HCT116 (cell line): Measurements from ENCODE around the gene MON2.

Source experiments
- CEBPB ChIP-seq: IDR thresholded peaks from 2 replicates; pipeline ENCODE4 v1.6.1; 2012; ENCODE audit warnings: low read depth
- ELF1 ChIP-seq: IDR thresholded peaks from 2 replicates; pipeline ENCODE4 v1.6.1; 2012; ENCODE audit warnings: low read depth, borderline replicate concordance
- EZH2 ChIP-seq: fragments of 200-600 bp; sonication (generic); IDR thresholded peaks from 2 replicates; pipeline ENCODE4 v1.6.1; 2017; ENCODE audit warnings: antibody characterized with exemption, mixed run types
- EZH2phosphoT487 ChIP-seq: fragments of 200-600 bp; IDR thresholded peaks from 2 replicates; pipeline ENCODE4 v1.6.1; 2018; ENCODE audit warnings: antibody characterized with exemption, borderline replicate concordance
- FOSL1 ChIP-seq: IDR thresholded peaks from 2 replicates; pipeline ENCODE4 v1.6.1; 2012; ENCODE audit warnings: low read depth
- POLR2A ChIP-seq: IDR thresholded peaks from 2 replicates; pipeline ENCODE4 v1.7.0; 2011; ENCODE audit warnings: borderline replicate concordance; ENCODE audit not compliant: insufficient read depth, insufficient read length; ENCODE audit errors: extremely low read depth
- POLR2AphosphoS5 ChIP-seq: IDR thresholded peaks from 2 replicates; pipeline ENCODE4 v1.6.1; 2011; ENCODE audit warnings: mild to moderate bottlenecking, low read depth, low read length, moderate library complexity
- SP1 ChIP-seq: IDR thresholded peaks from 2 replicates; pipeline ENCODE4 v1.6.1; 2012; ENCODE audit warnings: low read depth
- SRF ChIP-seq: IDR thresholded peaks from 2 replicates; pipeline ENCODE4 v1.6.1; 2012; ENCODE audit warnings: low read depth
- YY1 ChIP-seq: IDR thresholded peaks from 2 replicates; pipeline ENCODE4 v1.6.1; 2011; ENCODE audit warnings: low read length, low read depth, moderate library complexity, mild to moderate bottlenecking; ENCODE audit not compliant: insufficient replicate concordance; ENCODE audit errors: extremely low read depth
- TF ChIP-seq, protein P1 (sequence below), 3 experiments: fragments of 200-600 bp in 1 of 3; sonication (generic) in 1 of 3; IDR thresholded peaks in 2 of 3; conservative IDR thresholded peaks in 1 of 3; 2 replicates each; pipeline ENCODE4 v1.5.1; 2012 to 2017; ENCODE audit warnings: low read depth in 2 of 3, low read length in 2 of 3, antibody characterized with exemption in 1 of 3, borderline replicate concordance in 1 of 3, control low read depth in 1 of 3, mild to moderate bottlenecking in 1 of 3, mixed read lengths in 1 of 3, mixed run types in 1 of 3, moderate library complexity in 1 of 3; ENCODE audit not compliant: insufficient read depth in 1 of 3
- TF ChIP-seq, protein P2 (sequence below): IDR thresholded peaks from 2 replicates; pipeline ENCODE4 v1.6.1; 2012; ENCODE audit warnings: low read depth
- TF ChIP-seq, protein P3 (sequence below): IDR thresholded peaks from 2 replicates; pipeline ENCODE4 v1.6.1; 2012
- TF ChIP-seq, protein P4 (sequence below): IDR thresholded peaks from 2 replicates; pipeline ENCODE4 v1.6.1; 2012

DNA sequence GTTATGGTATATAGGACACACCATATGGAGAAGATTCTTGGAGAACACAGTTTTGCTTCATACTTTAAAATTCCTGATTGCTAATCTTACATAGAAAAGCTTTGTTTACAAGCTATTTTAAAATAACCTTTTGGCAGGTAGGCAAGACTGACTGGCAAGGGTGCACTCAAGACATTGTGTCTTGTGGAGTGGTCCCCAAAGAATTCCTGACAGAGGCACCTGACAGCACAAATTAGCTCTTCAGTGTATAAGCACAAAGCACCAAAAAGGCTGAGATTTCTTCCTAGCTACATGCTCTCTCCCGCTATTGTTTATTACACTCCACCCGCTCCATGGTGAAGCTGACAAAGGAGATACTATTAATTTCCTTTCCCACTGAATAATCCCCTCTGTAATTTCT lies 139.4 kb downstream of the MON2 start:
- TF ChIP-seq POLR2AphosphoS5: no peak
- TF ChIP-seq, protein P1, sequence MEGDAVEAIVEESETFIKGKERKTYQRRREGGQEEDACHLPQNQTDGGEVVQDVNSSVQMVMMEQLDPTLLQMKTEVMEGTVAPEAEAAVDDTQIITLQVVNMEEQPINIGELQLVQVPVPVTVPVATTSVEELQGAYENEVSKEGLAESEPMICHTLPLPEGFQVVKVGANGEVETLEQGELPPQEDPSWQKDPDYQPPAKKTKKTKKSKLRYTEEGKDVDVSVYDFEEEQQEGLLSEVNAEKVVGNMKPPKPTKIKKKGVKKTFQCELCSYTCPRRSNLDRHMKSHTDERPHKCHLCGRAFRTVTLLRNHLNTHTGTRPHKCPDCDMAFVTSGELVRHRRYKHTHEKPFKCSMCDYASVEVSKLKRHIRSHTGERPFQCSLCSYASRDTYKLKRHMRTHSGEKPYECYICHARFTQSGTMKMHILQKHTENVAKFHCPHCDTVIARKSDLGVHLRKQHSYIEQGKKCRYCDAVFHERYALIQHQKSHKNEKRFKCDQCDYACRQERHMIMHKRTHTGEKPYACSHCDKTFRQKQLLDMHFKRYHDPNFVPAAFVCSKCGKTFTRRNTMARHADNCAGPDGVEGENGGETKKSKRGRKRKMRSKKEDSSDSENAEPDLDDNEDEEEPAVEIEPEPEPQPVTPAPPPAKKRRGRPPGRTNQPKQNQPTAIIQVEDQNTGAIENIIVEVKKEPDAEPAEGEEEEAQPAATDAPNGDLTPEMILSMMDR (IDR thresholded peaks at IDR 0.05 in 2 of 3, conservative IDR thresholded peaks at IDR 0.05 in 1 of 3; ENCODE audit: borderline replicate concordance in 1 of 3, insufficient read depth in 1 of 3, low read depth in 2 of 3, low read length in 2 of 3): no peak
- no peak for TF ChIP-seq EZH2phosphoT487
- TF ChIP-seq POLR2A: no peak
- TF ChIP-seq SP1: no peak
- TF ChIP-seq EZH2: no peak
- no peak for TF ChIP-seq YY1
- no peak for TF ChIP-seq FOSL1
- TF ChIP-seq SRF: no peak
- no peak for TF ChIP-seq CEBPB
- TF ChIP-seq ELF1: no peak
- TF ChIP-seq, protein P2, sequence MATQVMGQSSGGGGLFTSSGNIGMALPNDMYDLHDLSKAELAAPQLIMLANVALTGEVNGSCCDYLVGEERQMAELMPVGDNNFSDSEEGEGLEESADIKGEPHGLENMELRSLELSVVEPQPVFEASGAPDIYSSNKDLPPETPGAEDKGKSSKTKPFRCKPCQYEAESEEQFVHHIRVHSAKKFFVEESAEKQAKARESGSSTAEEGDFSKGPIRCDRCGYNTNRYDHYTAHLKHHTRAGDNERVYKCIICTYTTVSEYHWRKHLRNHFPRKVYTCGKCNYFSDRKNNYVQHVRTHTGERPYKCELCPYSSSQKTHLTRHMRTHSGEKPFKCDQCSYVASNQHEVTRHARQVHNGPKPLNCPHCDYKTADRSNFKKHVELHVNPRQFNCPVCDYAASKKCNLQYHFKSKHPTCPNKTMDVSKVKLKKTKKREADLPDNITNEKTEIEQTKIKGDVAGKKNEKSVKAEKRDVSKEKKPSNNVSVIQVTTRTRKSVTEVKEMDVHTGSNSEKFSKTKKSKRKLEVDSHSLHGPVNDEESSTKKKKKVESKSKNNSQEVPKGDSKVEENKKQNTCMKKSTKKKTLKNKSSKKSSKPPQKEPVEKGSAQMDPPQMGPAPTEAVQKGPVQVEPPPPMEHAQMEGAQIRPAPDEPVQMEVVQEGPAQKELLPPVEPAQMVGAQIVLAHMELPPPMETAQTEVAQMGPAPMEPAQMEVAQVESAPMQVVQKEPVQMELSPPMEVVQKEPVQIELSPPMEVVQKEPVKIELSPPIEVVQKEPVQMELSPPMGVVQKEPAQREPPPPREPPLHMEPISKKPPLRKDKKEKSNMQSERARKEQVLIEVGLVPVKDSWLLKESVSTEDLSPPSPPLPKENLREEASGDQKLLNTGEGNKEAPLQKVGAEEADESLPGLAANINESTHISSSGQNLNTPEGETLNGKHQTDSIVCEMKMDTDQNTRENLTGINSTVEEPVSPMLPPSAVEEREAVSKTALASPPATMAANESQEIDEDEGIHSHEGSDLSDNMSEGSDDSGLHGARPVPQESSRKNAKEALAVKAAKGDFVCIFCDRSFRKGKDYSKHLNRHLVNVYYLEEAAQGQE: no peak
- TF ChIP-seq, protein P3, sequence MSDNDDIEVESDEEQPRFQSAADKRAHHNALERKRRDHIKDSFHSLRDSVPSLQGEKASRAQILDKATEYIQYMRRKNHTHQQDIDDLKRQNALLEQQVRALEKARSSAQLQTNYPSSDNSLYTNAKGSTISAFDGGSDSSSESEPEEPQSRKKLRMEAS: no peak
- TF ChIP-seq, protein P4, sequence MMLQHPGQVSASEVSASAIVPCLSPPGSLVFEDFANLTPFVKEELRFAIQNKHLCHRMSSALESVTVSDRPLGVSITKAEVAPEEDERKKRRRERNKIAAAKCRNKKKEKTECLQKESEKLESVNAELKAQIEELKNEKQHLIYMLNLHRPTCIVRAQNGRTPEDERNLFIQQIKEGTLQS: no peak
